Non-pigmented ciliary epithelial cell (primary cell): ENCODE measurements around the gene CARMIL1.

Experiments
- DNase-seq: peaks from one replicate; pipeline ENCODE4 v3.0.0-alpha.2; 2010; ENCODE audit warnings: low read depth

CARMIL1 gene

DNA sequence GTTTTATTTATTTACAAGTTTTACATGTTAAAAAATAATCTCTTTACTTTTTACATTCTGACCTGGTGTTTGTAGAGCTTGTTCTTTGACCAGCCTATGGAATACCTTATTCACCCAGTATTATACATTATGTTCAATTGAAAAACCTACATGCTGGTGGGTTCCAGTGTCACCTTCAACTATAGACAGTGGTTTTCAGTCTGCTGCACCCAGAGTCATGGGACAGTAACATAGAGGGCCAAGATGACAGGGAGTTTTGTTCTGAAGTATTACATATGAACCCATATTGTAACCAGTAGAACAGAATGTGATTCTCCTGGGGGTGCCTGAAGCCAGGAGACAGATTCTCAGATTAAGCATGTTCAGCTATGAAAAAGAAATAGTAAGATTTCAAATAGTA lies 233.4 kb downstream of the CARMIL1 start:
- DNase-seq, result no peak

DNA sequence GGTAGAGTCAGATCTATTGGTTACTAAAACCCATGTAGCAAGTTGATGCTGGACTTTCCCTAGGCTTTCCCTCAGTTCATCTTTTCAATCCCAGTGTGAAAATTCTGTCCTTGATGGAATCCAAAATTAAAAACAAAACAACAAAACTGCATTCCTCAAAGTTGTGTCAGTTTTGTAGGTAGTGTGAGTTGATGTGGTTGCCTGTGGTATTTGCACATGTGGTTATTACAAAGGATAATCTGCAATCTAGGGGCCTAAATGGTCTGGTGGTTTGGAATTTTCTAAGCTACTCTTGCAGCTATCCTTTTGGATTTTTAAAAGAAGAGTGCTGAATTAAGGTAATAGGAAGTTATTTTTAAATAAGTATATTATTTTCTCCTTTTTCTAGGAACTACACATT lies 240.7 kb downstream of the CARMIL1 start:
- no peak for DNase-seq

DNA sequence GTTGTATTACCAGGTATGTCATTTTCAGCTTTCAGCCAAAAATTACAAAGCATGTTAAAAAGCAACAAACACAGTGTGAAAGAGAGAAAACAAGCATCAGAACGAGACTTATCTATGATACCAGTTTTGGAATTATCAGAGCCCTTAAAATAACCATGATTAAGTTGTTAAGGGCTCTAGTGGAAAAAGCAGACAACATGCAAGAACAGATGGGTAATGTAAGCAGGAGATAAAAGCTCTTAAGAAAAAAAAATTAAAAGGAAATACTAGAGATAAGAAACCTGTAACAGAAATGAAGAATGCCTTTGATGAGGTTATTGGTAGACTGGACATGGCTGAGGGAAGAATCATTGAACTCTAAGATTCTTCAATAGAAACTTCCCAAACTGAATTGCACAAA lies 245.4 kb downstream of the CARMIL1 start:
- no peak for DNase-seq

DNA sequence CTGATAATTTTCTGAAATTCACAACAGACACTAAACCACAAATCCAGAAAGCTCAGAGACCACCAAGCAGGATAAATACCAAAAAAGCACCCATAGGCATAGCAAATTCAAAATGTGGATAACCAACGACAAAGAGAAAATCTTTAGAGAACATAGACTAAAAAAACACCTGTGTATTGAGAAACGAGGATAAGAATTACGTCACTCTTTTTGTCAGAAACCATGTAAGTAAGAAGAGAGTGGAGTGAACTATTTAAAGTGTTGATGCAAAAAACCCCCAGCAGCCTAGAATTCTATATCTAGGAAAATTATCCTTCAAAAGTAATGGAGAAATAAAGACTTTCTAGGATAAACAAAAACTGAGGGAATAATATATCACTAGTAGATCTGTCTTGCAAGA lies 245.9 kb downstream of the CARMIL1 start:
- no peak for DNase-seq

DNA sequence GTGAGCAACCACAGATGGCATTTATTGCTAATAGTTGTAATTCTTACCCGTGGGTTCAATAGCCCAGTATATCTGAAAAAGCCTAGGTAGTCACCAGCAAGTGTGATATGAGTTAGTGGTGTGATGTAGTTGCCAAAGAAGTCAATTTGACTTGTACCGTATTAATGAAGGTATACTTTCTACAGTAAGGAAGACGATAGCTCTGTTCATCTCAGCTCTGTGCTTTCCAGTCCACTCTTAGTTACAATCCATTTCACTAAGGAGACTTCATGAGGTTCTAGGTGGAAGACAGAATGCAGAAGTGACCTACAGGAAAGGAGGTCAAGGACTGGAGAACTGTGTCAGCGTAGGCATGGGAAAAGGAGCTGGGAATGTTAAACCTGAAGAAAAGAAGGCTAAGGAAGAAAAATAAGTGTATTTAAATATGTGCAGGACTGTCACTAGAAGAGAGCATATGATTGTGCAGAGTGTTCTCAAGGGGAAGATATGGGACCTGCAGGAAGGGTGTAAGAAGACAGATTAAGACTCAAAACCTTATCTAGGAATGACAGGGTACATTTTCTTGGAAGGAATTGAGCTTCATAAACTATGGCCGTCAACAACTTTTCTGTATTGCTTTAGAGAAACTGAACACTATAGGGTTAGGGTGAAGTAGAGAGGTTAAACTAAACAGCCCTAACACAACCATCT lies 255.9 kb downstream of the CARMIL1 start:
- DNase-seq, result no peak

DNA sequence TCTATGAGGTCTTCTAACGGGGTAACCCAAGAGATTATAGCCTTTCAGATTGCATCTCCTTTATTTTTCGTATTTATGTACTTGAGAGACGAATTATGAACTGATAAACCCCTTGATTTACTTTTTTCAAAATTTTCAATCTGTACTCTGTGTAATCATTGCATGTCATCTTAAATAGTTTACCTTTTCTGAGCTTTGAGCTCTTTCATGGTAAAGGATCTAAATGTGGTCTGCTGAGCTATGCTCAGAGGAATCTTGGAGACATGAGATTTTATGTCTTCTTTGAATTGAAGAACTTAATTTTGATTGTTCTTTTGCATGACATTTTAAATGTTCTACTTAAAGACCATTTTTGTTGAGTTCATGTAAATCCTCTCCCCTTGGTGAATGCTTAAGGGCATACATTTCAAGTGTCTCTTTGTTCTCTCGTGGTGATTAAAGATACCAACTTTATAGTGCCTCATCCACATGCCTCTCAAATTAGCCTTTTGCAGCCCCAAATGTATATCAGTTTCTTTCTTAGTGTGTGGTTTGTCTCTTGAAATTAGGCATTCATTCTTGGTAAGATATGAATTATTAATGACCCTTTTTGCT lies 256.6 kb downstream of the CARMIL1 start:
- DNase-seq, result no peak

DNA sequence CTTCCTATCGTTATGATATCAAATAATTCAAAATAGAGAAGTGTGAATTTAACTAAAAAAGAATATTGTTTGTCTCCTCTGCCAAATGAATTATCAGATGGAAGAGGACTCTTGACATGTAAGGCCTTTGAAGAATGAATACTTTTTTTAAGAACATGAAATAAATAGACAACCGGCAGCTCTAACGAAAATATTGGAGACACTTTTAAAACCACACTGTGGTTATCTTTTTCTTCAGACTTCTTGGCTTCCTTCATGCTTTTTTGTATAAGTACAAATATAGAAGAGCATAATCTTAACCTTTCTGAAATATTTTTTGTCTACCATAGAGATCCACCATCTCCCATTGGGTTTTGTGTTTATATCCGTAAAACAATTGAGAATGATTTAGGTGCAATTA lies 257.6 kb downstream of the CARMIL1 start:
- DNase-seq, result no peak

DNA sequence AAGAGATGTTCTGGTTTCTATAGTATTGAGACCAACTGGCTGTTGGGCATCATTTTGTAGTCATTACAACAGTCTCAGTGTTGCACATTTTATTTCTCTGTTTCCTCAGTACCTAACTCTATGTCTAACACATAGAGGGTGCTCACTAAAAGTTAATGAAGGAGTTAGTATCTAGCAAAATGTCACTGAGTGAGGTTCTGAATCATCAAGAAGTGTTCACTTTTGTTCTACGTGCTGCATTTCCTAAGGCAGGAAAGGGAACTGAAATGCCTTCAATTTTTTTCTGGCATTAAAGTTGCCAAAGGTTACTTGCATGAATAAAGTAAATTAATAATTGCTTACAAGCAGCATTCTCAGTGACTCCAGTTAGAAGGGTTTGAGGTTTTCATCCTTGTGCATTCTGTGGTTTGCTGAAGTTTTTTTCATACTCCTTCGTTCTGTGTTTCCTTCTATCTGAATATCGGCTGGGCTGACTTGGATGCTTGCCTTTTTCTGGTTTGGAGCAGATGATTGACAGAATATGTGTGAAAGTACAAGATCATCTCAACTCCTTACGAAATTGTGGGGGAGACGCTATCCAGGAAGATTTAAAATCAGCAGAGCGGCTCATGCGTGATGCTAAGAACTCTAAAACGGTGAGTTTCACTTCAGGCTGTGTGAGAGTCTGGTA lies 258.3 kb downstream of the CARMIL1 start:
- DNase-seq, result no peak

DNA sequence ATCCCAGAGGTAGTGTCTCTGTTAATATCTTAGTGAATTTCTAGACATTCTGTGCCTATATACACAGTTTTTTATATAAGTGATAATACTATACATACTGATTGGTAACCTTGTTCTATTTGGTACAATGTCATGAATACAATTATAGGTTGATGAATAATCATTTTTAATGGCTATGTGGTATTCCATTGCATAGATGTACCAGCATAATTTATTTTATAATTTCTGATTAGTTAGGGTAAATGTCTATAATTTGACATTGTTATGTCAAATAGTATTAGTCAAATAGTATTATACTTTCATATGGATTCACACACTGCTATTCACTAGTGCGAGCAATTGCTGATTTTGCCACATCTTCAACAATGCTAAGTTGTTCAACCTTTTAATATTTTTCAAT lies 262.1 kb downstream of the CARMIL1 start:
- DNase-seq, result no peak

DNA sequence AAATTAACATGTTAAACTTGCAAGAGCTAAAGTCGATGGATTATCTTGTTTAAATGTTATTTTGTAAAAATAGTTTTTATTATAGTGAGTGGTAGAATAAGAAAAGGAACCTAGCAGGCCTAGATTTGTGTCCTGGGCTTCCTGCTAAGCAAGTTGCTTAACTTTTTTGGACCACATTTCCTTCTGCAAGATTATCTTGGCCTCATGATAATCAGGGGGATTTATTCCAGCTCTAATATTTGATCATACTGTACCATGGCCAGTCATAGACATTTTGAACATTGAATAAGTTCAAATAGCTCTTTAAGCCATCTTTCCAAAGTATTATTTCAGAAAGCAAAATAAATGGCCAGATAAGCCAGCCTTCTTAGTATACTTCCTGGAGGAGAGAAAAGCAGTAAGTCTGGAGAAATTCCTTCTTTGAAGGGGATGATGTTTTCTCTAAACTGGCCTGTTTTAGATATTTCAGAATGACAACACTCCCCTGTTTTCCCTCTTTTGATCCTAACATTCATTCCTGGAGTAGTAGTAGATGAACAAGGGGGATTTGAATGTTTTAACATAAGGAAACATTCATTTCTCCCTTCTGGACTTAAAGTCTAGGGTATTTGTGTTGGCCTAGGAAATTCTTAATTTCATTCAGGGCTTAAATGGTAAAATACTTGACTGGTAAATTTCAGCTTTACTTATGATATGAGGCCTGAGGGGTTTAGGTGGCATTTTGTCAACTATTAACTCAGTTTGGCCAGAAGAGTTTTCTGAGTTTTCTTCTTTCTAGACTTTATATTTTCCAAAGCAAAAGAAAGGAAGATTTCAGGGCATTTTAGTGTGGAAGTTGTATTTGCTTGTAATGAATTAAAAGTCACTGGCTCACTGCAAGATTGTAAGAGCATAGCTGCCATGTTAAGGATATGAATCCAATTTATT lies 264.1 kb downstream of the CARMIL1 start:
- no peak for DNase-seq

DNA sequence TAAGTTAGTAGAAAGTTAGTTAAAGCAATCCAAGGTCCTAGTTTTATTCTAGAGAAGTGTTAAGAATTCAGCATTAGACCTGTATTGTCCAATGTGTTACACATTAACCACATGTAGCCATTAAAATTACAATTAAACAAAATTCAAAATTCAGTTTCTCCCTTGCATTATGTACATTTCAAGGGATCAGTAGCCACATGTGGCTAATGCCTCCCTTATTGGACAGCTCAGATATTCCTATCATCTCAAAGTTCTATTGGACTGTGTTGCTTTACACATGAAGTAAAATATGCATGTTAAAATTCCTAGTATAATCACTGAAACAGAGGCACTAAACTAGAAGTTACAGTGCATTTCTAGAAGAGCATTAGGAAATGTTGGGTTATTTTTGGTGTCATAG lies 265.7 kb downstream of the CARMIL1 start:
- DNase-seq, result no peak

DNA sequence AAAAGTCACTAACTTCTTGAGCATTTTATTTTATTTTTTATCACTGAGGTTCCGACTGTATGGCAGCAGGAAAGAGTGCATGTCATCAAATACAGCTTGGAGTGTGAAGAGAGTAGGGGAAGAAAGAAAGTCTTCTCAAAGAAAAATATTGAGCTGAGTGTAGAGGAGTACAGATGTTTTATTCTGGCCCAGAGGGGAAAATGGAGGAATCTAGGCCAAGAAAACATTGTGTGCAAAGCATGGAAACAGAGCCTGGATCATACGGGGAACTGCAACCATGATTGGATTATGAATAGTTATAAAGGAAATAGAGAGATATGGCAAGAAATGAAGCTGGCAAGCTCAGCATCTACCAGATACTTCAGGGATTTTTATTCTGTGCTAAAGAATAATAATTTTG lies 268.6 kb downstream of the CARMIL1 start:
- no peak for DNase-seq

DNA sequence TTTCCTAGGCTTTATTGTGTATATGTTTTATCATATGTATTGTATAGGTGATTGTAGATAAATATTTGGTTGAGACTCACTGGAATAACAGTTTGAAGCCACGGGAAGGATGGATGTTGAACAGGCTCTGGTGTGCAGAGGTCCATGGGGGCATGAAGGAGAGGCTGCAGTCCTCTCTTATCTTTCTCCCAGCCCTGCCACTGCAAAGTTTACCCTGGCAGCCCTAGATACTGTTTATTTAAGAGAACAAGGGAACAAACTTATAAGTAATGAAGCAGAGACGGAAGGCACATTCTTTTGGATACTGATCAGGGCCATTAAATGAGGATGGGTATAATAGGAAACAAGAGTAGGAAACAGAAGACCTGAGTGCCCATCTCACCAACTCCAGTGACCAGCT lies 269.3 kb downstream of the CARMIL1 start:
- no peak for DNase-seq

DNA sequence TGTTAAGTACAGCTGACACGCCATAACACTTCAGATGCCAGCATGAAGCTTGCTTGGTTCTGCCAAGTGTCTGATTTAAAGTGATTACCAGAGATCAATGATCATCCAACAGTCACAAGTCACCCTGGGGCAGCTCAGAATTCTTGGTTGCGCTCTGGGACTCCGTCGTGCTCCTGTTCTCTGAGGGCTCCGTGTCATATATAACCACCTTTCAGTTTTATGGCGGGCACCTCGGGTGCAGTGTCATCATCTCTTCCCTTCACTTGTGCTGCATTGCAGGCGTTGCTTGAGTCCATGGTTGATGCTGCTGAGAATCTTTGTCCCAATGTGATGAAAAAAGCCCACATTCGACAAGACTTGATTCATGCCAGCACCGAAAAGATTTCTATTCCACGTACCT lies 271.5 kb downstream of the CARMIL1 start:
- DNase-seq, result no peak

DNA sequence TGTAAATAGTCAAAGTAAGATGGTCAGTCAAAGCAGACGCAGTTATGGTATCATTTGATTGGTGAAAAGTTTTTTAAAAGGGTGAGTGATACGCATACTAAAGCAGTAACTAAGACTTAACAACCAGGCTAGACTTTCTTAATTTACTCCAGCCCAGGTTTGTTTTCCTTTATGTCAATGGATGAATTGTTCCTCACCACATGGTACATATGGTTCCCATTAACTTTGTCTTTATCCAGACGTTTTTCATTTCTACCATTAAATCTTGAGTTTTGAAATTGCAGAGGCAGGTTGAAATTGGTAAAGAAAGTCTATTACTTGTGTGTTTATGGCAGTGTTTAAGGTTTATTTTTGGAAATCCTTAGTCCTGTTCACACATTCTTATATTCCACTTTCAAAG lies 274.3 kb downstream of the CARMIL1 start:
- no peak for DNase-seq

DNA sequence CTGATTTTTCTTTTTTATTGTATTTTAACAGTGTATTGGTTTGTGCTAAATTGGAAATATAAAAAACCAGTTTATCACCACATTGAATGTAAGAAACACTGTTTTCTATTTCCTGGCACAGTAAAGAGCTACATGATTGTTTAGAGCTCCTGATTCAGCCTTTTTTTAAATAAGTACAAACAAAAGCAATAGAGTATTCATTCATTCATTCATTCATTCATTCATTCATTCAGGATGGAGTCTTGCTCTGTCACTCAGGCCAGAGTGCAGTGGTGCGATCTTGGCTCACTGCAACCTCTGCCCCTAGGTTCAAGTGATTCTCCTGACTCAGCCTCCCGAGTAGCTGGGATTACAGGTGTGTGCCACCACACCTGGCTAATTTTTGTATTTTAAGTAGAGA lies 276.0 kb downstream of the CARMIL1 start:
- no peak for DNase-seq

DNA sequence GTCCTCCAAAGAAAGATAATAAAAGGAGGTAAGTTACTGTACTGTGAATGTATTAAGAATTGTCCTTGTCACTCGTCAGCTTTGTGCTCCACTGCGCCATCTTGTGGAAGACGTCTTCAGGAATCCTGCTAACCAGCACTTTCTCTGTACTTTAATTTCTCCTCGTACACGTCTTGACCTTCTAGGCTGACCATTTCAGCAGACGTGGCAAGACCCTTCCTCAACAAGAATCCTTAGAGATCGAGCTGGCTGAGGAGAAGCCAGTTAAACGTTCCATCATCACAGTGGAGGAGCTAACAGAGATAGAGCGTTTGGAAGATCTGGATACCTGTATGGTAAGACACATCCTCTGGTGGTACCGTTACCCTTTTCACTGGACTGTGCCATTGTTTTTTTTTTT lies 277.3 kb downstream of the CARMIL1 start:
- DNase-seq, result peak; percentile 41

DNA sequence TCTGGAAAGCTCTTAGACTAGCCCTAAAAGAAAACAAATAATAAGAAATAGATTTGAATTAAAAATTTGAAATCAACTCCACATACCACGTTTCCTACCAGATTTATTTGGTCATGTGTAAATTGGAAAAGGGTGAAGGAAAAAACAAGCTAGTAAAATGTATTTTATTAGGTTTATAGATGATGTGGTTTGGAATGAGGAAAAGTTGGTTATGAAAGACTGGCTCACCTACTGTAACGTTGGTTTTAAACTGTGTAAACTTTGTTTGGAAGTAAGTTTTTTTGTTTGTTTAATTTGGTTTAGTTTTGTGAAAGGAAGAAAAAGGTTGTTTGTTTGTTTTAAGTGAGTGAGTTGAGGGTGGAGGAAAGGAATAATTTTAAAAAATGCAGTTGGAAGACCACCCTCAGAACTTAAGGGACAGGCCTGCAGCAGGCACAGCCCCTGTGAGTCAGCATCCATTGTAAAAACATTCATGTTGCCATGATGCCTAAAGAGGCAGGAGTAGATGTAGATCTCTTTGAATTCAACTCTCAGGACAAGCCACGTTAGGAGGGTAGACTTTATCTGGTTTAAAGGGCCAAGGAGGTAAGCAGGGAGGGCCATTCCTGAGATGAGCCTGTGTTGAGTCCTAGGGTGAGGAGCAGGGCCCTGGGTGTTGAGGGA lies 279.1 kb downstream of the CARMIL1 start:
- DNase-seq, result no peak

DNA sequence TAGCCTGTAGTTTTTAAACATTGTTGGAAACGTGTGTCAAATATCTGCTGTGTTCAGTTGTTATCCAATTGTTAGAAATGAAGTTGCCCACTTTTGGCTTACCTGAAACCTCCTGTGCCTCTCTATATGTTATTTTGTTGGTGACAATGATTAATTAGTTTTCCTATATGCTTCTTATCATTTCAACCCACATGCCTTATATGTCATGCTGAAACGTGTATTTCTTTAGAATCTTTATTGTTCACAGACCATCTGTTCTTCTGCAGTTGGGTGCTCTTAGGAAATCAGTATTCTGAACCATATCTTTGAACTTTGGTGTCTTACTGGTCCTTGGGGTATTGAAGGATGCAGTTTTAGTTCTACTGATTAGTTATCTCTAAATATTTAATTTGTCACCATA lies 281.7 kb downstream of the CARMIL1 start:
- DNase-seq, result no peak

DNA sequence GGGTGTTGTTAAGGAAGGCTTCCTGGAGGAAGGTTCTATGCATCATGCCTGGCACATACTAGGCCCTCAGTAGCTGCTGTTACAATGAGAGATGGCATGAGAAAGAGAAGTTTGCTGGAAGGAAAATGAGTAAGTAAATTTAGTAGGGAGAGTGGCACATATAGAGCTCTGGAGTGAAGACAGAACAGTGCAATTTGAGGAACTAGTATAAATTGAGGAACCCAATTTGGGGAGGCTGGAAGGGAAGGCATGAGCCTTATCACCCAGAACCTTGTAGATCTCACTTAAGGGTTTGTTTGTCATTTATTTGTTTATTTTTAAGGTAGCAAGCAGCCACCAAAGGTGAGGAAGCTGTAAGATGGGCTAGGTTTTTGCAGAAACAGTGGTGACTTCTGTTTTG lies 285.8 kb downstream of the CARMIL1 start:
- no peak for DNase-seq

DNA sequence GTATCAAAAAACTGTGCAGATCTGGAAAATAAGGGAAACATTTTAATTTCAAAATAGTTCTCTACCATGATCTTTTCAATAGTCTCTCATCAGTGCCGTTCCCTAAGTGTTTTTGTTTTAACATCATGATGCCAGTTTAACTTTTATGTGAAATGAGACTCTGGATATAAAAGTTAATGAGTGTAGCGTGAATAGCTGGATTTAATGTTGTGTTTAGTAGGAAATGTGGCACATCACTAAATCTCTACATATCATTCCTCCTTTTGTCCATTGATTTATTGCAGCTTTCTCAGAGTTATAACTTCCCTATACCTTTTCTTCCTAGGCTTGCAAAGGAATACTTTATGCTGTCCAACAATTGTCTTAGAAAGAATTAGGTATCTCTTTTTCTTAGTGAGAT lies 291.4 kb downstream of the CARMIL1 start:
- no peak for DNase-seq

DNA sequence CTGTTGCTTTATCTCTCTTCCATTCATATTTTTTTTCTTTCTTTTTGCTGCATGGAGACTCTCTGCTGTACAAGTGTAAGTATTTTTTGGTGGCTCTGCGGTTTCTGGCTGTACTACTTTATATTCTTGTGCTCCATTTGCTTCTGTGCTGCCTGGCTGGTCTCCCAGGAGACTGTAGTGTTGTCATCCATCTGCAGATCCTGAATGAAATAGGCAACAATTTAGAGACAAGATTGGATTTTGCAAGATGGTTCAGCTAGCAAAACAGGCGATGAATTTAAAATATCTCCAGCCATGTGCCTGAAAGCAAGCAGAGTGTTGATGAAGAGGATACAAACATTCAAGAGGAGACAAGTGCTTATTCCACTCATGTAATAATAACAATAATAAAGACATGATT lies 297.7 kb downstream of the CARMIL1 start:
- no peak for DNase-seq
